GM08714 (cell line): ENCODE measurements around the gene OMP.

ENCODE experiments used
- H3K4me3 ChIP-seq: fragments of 200-500 bp; sonication (Bioruptor generic); 2 replicates; pipeline ENCODE4 v1.5.1; 2014; ENCODE audit warnings: mild to moderate bottlenecking, low read length, inconsistent platforms
- ZNF274 ChIP-seq: IDR thresholded peaks from 2 replicates; pipeline ENCODE4 v1.6.1; 2012; ENCODE audit warnings: mild to moderate bottlenecking, low read depth, low read length

OMP gene

GRCh38 chr11:77100166-77101042, 2.2 kb upstream of the OMP start:
- no peak overlapping the region for H3K4me3 ChIP-seq
- TF ChIP-seq ZNF274: no peak

- no peak for TF ChIP-seq ZNF274
- H3K4me3 ChIP-seq: no peak overlapping the region
Observed at GRCh38 chr11:77101043-77101537, 1.6 kb upstream of the OMP start.

- H3K4me3 ChIP-seq: no peak overlapping the region
- TF ChIP-seq ZNF274: no peak
Observed at GRCh38 chr11:77103319-77103718, 679 bp downstream of the OMP start.

- TF ChIP-seq ZNF274: no peak
- no peak overlapping the region for H3K4me3 ChIP-seq
Observed at GRCh38 chr11:77104727-77105126, 2.1 kb downstream of the OMP start.

- TF ChIP-seq ZNF274: no peak
- H3K4me3 ChIP-seq: no peak overlapping the region
Observed at GRCh38 chr11:77106321-77106720, 3.7 kb downstream of the OMP start.

GRCh38 chr11:77106759-77107158, 4.1 kb downstream of the OMP start:
- no peak for TF ChIP-seq ZNF274
- no peak overlapping the region for H3K4me3 ChIP-seq

- H3K4me3 ChIP-seq: no peak overlapping the region
- no peak for TF ChIP-seq ZNF274
Observed at GRCh38 chr11:77107950-77108349, 5.3 kb downstream of the OMP start.

GRCh38 chr11:77108436-77108835, 5.8 kb downstream of the OMP start:
- H3K4me3 ChIP-seq: no peak overlapping the region
- TF ChIP-seq ZNF274: no peak

- H3K4me3 ChIP-seq: no peak overlapping the region
- no peak for TF ChIP-seq ZNF274
Observed at GRCh38 chr11:77109236-77110019, 6.8 kb downstream of the OMP start.

- no peak overlapping the region for H3K4me3 ChIP-seq
- TF ChIP-seq ZNF274: no peak
Observed at GRCh38 chr11:77110836-77111235, 8.2 kb downstream of the OMP start.

GRCh38 chr11:77111277-77111676, 8.6 kb downstream of the OMP start:
- H3K4me3 ChIP-seq: no peak overlapping the region
- no peak for TF ChIP-seq ZNF274

GRCh38 chr11:77111946-77112345, 9.3 kb downstream of the OMP start:
- no peak for TF ChIP-seq ZNF274
- H3K4me3 ChIP-seq: no peak overlapping the region

- no peak for TF ChIP-seq ZNF274
- no peak overlapping the region for H3K4me3 ChIP-seq
Observed at GRCh38 chr11:77112641-77113381, 10.2 kb downstream of the OMP start.
